ENCODE data around the gene CLEC4F. TPM values are rescaled to one million over a fixed set of nuclear protein-coding genes. Genes with fewer than 3 reads are reported as not detected.

CLEC4F gene
- total and polyA plus RNA-seq, 2 donors (not counting 1 experiment from before 2014, with no cell fraction given), result not detected

- intact Hi-C loops (cut with micrococcal nuclease), result no loop called here
- H3K4me1 ChIP-seq (ENCODE audit: control insufficient read depth in 2 of 2, insufficient read depth in 2 of 2, low read length in 2 of 2), result no peaks in the 10 kb centered on the region
These were observed 3.0 kb downstream of the CLEC4F start for GRCh38 chr2:70817284-70817954.

GRCh38 chr2:70816726-70817125 lies 3.7 kb downstream of the CLEC4F start:
- ChIA-PET CTCF (no interaction called here), POLR2A (no interaction called here)
- Histone ChIP-seq H3K4me2 (replicated peaks; ENCODE audit: low read depth, low read length, poor library complexity, severe bottlenecking) (no peak overlapping the region), H3K27ac (ENCODE audit: low read length in 2 of 2) (no peak overlapping the region), H3K4me1 (ENCODE audit: control insufficient read depth in 2 of 2, insufficient read depth in 2 of 2, low read length in 2 of 2) (no peaks in the 10 kb centered on the region), H4K20me1 (ENCODE audit: control insufficient read depth, insufficient read depth, low read length, poor library complexity, severe bottlenecking) (no peaks in the 10 kb centered on the region), H3K9me3 (ENCODE audit: control extremely low read depth in 1 of 3, control insufficient read depth in 2 of 3, insufficient read depth in 1 of 3, low read length in 2 of 3) (no peaks in the 10 kb centered on the region), H3K27me3 (replicated peaks in 1 of 4; ENCODE audit: control extremely low read depth in 1 of 4, control insufficient read depth in 3 of 4, insufficient read depth in 4 of 4, low read length in 3 of 4) (peaks cover 0 to 9% (median 0%) of the 10 kb centered on the region in 4 experiments), H3K4me3 (ENCODE audit: control extremely low read depth in 1 of 5, extremely low read depth in 1 of 5, insufficient read depth in 1 of 5, low read depth in 2 of 5, low read length in 4 of 5) (no peak overlapping the region), H3K36me3 (replicated peaks in 1 of 2; ENCODE audit: control extremely low read depth in 1 of 2, control insufficient read depth in 1 of 2, extremely low read depth in 1 of 2, insufficient read depth in 2 of 2, low read length in 1 of 2) (no peaks in the 10 kb centered on the region), H2AFZ (ENCODE audit: insufficient read depth, low read depth, low read length, poor library complexity, severe bottlenecking) (no peak overlapping the region), H3K79me2 (ENCODE audit: control insufficient read depth, insufficient read depth, low read length) (no peaks in the 10 kb centered on the region), H3K9ac (ENCODE audit: low read length) (no peak overlapping the region)
- Mint-ChIP-seq H3K9me3 (ENCODE audit: insufficient read depth) (no peaks in the 10 kb centered on the region), H3K27ac (no peak overlapping the region), H3K4me1 (no peaks in the 10 kb centered on the region), H3K27me3 (peaks cover 37% of the 10 kb centered on the region), H3K4me3 (no peak overlapping the region)
- intact Hi-C loops (cut with micrococcal nuclease), result no loop called here
- 92% methylated on average over 4 of the region's 5 CpGs for whole genome bisulfite sequencing (ENCODE audit: insufficient coverage)
- TF ChIP-seq EZH2 (IDR thresholded peaks at IDR 0.05; ENCODE audit: borderline replicate concordance, insufficient read depth, low read depth, low read length, poor library complexity, severe bottlenecking), result no peak
- TF ChIP-seq, protein P1, sequence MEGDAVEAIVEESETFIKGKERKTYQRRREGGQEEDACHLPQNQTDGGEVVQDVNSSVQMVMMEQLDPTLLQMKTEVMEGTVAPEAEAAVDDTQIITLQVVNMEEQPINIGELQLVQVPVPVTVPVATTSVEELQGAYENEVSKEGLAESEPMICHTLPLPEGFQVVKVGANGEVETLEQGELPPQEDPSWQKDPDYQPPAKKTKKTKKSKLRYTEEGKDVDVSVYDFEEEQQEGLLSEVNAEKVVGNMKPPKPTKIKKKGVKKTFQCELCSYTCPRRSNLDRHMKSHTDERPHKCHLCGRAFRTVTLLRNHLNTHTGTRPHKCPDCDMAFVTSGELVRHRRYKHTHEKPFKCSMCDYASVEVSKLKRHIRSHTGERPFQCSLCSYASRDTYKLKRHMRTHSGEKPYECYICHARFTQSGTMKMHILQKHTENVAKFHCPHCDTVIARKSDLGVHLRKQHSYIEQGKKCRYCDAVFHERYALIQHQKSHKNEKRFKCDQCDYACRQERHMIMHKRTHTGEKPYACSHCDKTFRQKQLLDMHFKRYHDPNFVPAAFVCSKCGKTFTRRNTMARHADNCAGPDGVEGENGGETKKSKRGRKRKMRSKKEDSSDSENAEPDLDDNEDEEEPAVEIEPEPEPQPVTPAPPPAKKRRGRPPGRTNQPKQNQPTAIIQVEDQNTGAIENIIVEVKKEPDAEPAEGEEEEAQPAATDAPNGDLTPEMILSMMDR (IDR thresholded peaks at IDR 0.05), result no peak
- ATAC-seq (ENCODE audit: low read depth) (no peak), DNase-seq (no peak)

More at GRCh38 chr2:70817284-70817954, 3.0 kb downstream of the CLEC4F start:
- Mint-ChIP-seq H3K4me3 (no peak overlapping the region), H3K27ac (no peak overlapping the region), H3K4me1 (no peaks in the 10 kb centered on the region), H3K9me3 (ENCODE audit: insufficient read depth) (no peaks in the 10 kb centered on the region), H3K27me3 (peaks cover 37% of the 10 kb centered on the region)
- no peak for TF ChIP-seq EZH2 (IDR thresholded peaks at IDR 0.05; ENCODE audit: borderline replicate concordance, insufficient read depth, low read depth, low read length, poor library complexity, severe bottlenecking)
- TF ChIP-seq, protein P1 (IDR thresholded peaks at IDR 0.05), result no peak
- no peak overlapping the region for H3K4me3 ChIP-seq (ENCODE audit: control extremely low read depth in 1 of 5, extremely low read depth in 1 of 5, insufficient read depth in 1 of 5, low read depth in 2 of 5, low read length in 4 of 5)
- H3K27me3 ChIP-seq (replicated peaks in 1 of 4; ENCODE audit: control extremely low read depth in 1 of 4, control insufficient read depth in 3 of 4, insufficient read depth in 4 of 4, low read length in 3 of 4), result peaks cover 0 to 9% (median 0%) of the 10 kb centered on the region in 4 experiments
- no peak overlapping the region for H3K9ac ChIP-seq (ENCODE audit: low read length)
- POLR2A ChIA-PET, result no interaction called here
- no peaks in the 10 kb centered on the region for H3K9me3 ChIP-seq (ENCODE audit: control extremely low read depth in 1 of 3, control insufficient read depth in 2 of 3, insufficient read depth in 1 of 3, low read length in 2 of 3)
- no peak overlapping the region for H3K27ac ChIP-seq (ENCODE audit: low read length in 2 of 2)
- H3K4me2 ChIP-seq (replicated peaks; ENCODE audit: low read depth, low read length, poor library complexity, severe bottlenecking), result no peak overlapping the region
- H2AFZ ChIP-seq (ENCODE audit: insufficient read depth, low read depth, low read length, poor library complexity, severe bottlenecking), result no peak overlapping the region
- DNase-seq, result no peak
- no peaks in the 10 kb centered on the region for H4K20me1 ChIP-seq (ENCODE audit: control insufficient read depth, insufficient read depth, low read length, poor library complexity, severe bottlenecking)
- no peaks in the 10 kb centered on the region for H3K36me3 ChIP-seq (replicated peaks in 1 of 2; ENCODE audit: control extremely low read depth in 1 of 2, control insufficient read depth in 1 of 2, extremely low read depth in 1 of 2, insufficient read depth in 2 of 2, low read length in 1 of 2)
- H3K79me2 ChIP-seq (ENCODE audit: control insufficient read depth, insufficient read depth, low read length), result no peaks in the 10 kb centered on the region
- CTCF ChIA-PET, result no interaction called here
- no peak for ATAC-seq (ENCODE audit: low read depth)
- WGBS (ENCODE audit: insufficient coverage), result 94% methylated on average over 2 of the region's 3 CpGs

All from B cell (primary cell).